GM18858 (cell line): ENCODE results near the gene TEPSIN.

Experiments used
- ATAC-seq: cut with Tn5 transposase; IDR thresholded peaks from one replicate; pipeline ENCODE4 v1.9.1; 2021; ENCODE audit not compliant: unreplicated experiment

TEPSIN gene

GRCh38 chr17:81189016-81189415 is 49.8 kb downstream of the TEPSIN start:
- no peak for ATAC-seq

GRCh38 chr17:81188491-81188840 is 50.4 kb downstream of the TEPSIN start:
- ATAC-seq, result no peak

- no peak for ATAC-seq
Measured at GRCh38 chr17:81187586-81188490, 51.0 kb downstream of the TEPSIN start.

GRCh38 chr17:81187120-81187519 is 51.7 kb downstream of the TEPSIN start:
- ATAC-seq, result no peak

- no peak for ATAC-seq
Measured at GRCh38 chr17:81186203-81186602, 52.7 kb downstream of the TEPSIN start.

GRCh38 chr17:81184555-81184954 is 54.3 kb downstream of the TEPSIN start:
- no peak for ATAC-seq

GRCh38 chr17:81183807-81184206 is 55.0 kb downstream of the TEPSIN start:
- no peak for ATAC-seq

GRCh38 chr17:81183316-81183715 is 55.5 kb downstream of the TEPSIN start:
- no peak for ATAC-seq

GRCh38 chr17:81182596-81182995 is 56.3 kb downstream of the TEPSIN start:
- no peak for ATAC-seq

- no peak for ATAC-seq
Measured at GRCh38 chr17:81181811-81182185, 57.1 kb downstream of the TEPSIN start.

- ATAC-seq, result no peak
Measured at GRCh38 chr17:81180836-81181810, 57.7 kb downstream of the TEPSIN start.

- ATAC-seq, result no peak
Measured at GRCh38 chr17:81179861-81180260, 59.0 kb downstream of the TEPSIN start.

- ATAC-seq, result no peak
Measured at GRCh38 chr17:81179220-81179619, 59.6 kb downstream of the TEPSIN start.
